OCI-LY3 (cell line): Measurements from ENCODE around the gene ARHGAP29.

ENCODE experiments used
- CTCF ChIP-seq: fragments of 200-600, 300-600 bp; sonication (generic); IDR thresholded peaks from 2 replicates; pipeline ENCODE4 v1.5.1; 2014; ENCODE audit warnings: antibody characterized with exemption, low read length, low read depth
- EZH2phosphoT487 ChIP-seq: fragments of 200-600 bp; shearing (Covaris generic); IDR thresholded peaks from 2 replicates; pipeline ENCODE4 v1.6.1; 2018; ENCODE audit warnings: antibody characterized with exemption, mixed run types, low read depth

- TF ChIP-seq CTCF (no peak), EZH2phosphoT487 (no peak)
These were observed 35.0 kb upstream of the ARHGAP29 start for GRCh38 chr1:94272388-94272787.
